WTC11 (cell line): Measurements from ENCODE around the gene RNF125.

ENCODE experiments used
- CTCF ChIP-seq: fragments of 200-600 bp; IDR thresholded peaks from 2 replicates; pipeline ENCODE4 v1.8.0; 2022; ENCODE audit warnings: antibody characterized with exemption
- MAX ChIP-seq: sonication (generic); formaldehyde crosslinking; IDR thresholded peaks from 2 replicates; pipeline ENCODE4 v1.8.0; 2022; ENCODE audit warnings: mild to moderate bottlenecking, missing genetic modification reagents

- no peak for TF ChIP-seq MAX (CRISPR knock-in tag)
- no peak for TF ChIP-seq CTCF
Measured at GRCh38 chr18:32049393-32050171, 31.0 kb downstream of the RNF125 start.
